Measurements from ENCODE around the gene EXOG.

The EXOG gene

DNA sequence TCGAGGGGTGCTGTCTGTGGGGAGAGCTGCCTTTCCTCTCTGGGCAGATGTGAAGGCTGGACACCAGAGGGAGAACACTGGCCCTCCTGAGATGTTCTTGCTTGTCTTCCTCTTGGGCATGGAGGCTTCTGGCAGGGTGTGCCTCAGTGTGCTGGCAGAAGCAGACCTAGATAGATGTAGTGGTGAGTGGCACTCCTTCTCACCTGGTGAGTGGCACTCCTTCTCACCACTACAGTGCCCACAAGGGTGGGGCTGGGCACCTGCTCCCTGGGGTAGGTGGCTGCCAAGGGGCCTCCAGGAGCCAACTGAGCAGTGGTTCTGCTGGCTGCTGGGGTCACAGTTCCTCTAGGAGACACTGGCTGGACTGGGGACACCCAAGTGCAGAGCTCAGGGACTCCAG is 23.8 kb upstream of the EXOG start:
- Histone ChIP-seq H2AFZ (ENCODE audit: insufficient read depth, low read length, poor library complexity) (no peak overlapping the region), H3K79me1 (ENCODE audit: low read length) (no peaks in the 10 kb centered on the region), H2BK120ac (ENCODE audit: insufficient read depth, low read length, poor library complexity) (no peak overlapping the region), H2BK5ac (ENCODE audit: low read depth, low read length, poor library complexity) (no peak overlapping the region), H3K27me3 (ENCODE audit: insufficient read depth, low read length) (no peaks in the 10 kb centered on the region), H3K36me3 (ENCODE audit: control insufficient read depth in 1 of 2, insufficient read depth in 2 of 2, low read length in 2 of 2) (no peaks in the 10 kb centered on the region), H3K18ac (ENCODE audit: low read length) (no peak overlapping the region), H3K4ac (ENCODE audit: low read depth, low read length) (peak overlapping the region; percentile 16), H2BK12ac (ENCODE audit: low read length) (no peak overlapping the region), H2AK5ac (ENCODE audit: low read length) (no peak overlapping the region), H3K27ac (ENCODE audit: low read depth, low read length) (no peak overlapping the region), H3K9me3 (ENCODE audit: insufficient read depth, low read depth, low read length) (peaks cover 1% of the 10 kb centered on the region), H3K9ac (ENCODE audit: low read length) (no peak overlapping the region), H3K4me3 (ENCODE audit: low read depth, low read length) (no peak overlapping the region), H3K14ac (ENCODE audit: low read length) (no peak overlapping the region), H4K91ac (ENCODE audit: low read depth, low read length) (no peak overlapping the region), H3K4me2 (ENCODE audit: low read length) (no peak overlapping the region), H3K23ac (ENCODE audit: low read length) (no peak overlapping the region), H4K12ac (ENCODE audit: low read depth, low read length) (no peak overlapping the region), H4K8ac (ENCODE audit: low read depth, low read length) (no peak overlapping the region), H3K79me2 (ENCODE audit: control insufficient read depth, insufficient read depth, low read length, poor library complexity) (peaks cover 5% of the 10 kb centered on the region), H3K4me1 (ENCODE audit: control insufficient read depth in 1 of 2, insufficient read depth in 2 of 2, low read length in 2 of 2) (peaks cover 13 to 17% of the 10 kb centered on the region in 2 experiments)
- DNase-seq, result no peak
- no CpG with 5 or more reads among the region's 1 CpG for WGBS (ENCODE audit: extremely low coverage, insufficient coverage, insufficient read length)

DNA sequence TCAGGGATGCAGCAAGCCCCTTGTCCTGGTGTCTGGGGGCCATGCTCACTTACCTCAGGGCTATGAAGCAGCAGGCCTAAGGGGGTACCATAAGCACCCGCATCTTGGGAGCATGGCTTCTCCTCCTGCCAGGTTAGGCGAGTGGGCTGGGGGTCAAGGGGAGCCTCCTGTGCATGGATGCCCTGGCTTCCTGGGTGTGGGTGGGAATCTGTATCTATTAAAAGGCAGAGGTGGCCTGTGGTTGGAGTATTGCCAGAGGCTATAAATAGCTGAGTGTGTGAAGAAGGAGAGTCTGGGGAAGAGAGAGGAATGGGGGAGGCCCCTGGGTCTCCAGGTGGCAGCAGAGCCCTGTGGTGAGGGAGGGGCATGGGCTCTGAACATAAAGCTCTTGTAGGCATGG is 22.9 kb upstream of the EXOG start:
- no peak overlapping the region for H4K12ac ChIP-seq (ENCODE audit: low read depth, low read length)
- H3K4ac ChIP-seq (ENCODE audit: low read depth, low read length), result no peak overlapping the region
- DNase-seq, result no peak
- no peaks in the 10 kb centered on the region for H3K79me1 ChIP-seq (ENCODE audit: low read length)
- H3K9me3 ChIP-seq (ENCODE audit: insufficient read depth, low read depth, low read length), result peaks cover 1% of the 10 kb centered on the region
- H3K23ac ChIP-seq (ENCODE audit: low read length), result no peak overlapping the region
- H3K36me3 ChIP-seq (ENCODE audit: control insufficient read depth in 1 of 2, insufficient read depth in 2 of 2, low read length in 2 of 2), result peaks cover 3 to 8% of the 10 kb centered on the region in 2 experiments
- WGBS (ENCODE audit: extremely low coverage, insufficient coverage, insufficient read length), result no CpG with 5 or more reads among the region's 2 CpGs
- H3K27me3 ChIP-seq (ENCODE audit: insufficient read depth, low read length), result no peaks in the 10 kb centered on the region
- H3K18ac ChIP-seq (ENCODE audit: low read length), result no peak overlapping the region
- H2BK12ac ChIP-seq (ENCODE audit: low read length), result no peak overlapping the region
- H4K8ac ChIP-seq (ENCODE audit: low read depth, low read length), result no peak overlapping the region
- H2BK5ac ChIP-seq (ENCODE audit: low read depth, low read length, poor library complexity), result no peak overlapping the region
- peaks cover 13 to 17% of the 10 kb centered on the region in 2 experiments for H3K4me1 ChIP-seq (ENCODE audit: control insufficient read depth in 1 of 2, insufficient read depth in 2 of 2, low read length in 2 of 2)
- no peak overlapping the region for H3K14ac ChIP-seq (ENCODE audit: low read length)
- peaks cover 5% of the 10 kb centered on the region for H3K79me2 ChIP-seq (ENCODE audit: control insufficient read depth, insufficient read depth, low read length, poor library complexity)
- no peak overlapping the region for H3K4me2 ChIP-seq (ENCODE audit: low read length)
- H3K27ac ChIP-seq (ENCODE audit: low read depth, low read length), result no peak overlapping the region
- no peak overlapping the region for H4K91ac ChIP-seq (ENCODE audit: low read depth, low read length)
- H3K9ac ChIP-seq (ENCODE audit: low read length), result no peak overlapping the region
- no peak overlapping the region for H2AFZ ChIP-seq (ENCODE audit: insufficient read depth, low read length, poor library complexity)
- peak overlapping the region; percentile 37 for H3K4me3 ChIP-seq (ENCODE audit: low read depth, low read length)
- no peak overlapping the region for H2BK120ac ChIP-seq (ENCODE audit: insufficient read depth, low read length, poor library complexity)
- H2AK5ac ChIP-seq (ENCODE audit: low read length), result no peak overlapping the region

DNA sequence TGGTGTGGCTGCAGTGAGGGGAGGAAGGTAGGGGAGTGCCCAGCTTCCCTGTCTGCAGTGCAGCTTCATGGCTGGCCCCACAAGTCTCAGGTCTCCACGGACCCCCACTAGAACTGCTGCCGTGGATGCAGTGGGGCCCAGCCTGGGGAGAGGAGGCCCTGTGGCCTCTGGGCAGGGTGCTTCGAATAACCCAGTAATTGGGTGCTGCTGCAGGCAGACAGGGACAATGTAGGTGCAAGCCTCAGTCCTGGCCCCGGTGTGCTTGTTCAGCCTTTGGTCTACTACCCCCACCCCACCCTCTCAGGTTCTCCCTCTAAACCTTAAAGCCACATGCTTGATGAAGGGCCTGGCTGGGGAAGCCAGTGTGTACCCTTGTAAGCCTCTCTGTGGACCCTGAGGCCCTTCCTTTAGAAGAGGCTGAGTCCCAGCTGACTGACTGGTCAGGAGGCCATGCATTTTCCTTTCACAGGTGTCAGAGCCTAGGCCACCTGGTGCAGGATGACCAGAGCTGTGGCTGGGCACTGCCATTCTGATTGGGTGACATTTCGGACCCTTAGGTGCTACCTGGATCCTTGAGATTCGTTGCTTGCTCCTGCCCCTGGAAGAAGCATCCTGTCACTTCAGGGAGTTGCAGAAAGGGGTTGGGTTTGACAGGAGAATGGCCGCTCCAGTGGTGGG is 21.1 kb upstream of the EXOG start:
- no peak overlapping the region for H2BK5ac ChIP-seq (ENCODE audit: low read depth, low read length, poor library complexity)

GRCh38 chr3:38475716-38476115 is 20.4 kb upstream of the EXOG start:
- H3K79me2 ChIP-seq (ENCODE audit: control insufficient read depth, insufficient read depth, low read length, poor library complexity), result peaks cover 5% of the 10 kb centered on the region
- WGBS (ENCODE audit: extremely low coverage, insufficient coverage, insufficient read length), result no CpG with 5 or more reads among the region's 6 CpGs
- no peak overlapping the region for H2BK12ac ChIP-seq (ENCODE audit: low read length)
- DNase-seq, result no peak
- H4K12ac ChIP-seq (ENCODE audit: low read depth, low read length), result no peak overlapping the region
- H3K14ac ChIP-seq (ENCODE audit: low read length), result no peak overlapping the region
- no peaks in the 10 kb centered on the region for H3K27me3 ChIP-seq (ENCODE audit: insufficient read depth, low read length)
- H3K9me3 ChIP-seq (ENCODE audit: insufficient read depth, low read depth, low read length), result peaks cover 1% of the 10 kb centered on the region
- peaks cover 20 to 22% of the 10 kb centered on the region in 2 experiments for H3K36me3 ChIP-seq (ENCODE audit: control insufficient read depth in 1 of 2, insufficient read depth in 2 of 2, low read length in 2 of 2)
- no peak overlapping the region for H3K4ac ChIP-seq (ENCODE audit: low read depth, low read length)
- H3K23ac ChIP-seq (ENCODE audit: low read length), result no peak overlapping the region
- no peak overlapping the region for H3K4me2 ChIP-seq (ENCODE audit: low read length)
- H3K4me1 ChIP-seq (ENCODE audit: control insufficient read depth in 1 of 2, insufficient read depth in 2 of 2, low read length in 2 of 2), result peaks cover 13 to 17% of the 10 kb centered on the region in 2 experiments
- H4K91ac ChIP-seq (ENCODE audit: low read depth, low read length), result no peak overlapping the region
- no peak overlapping the region for H3K9ac ChIP-seq (ENCODE audit: low read length)
- no peak overlapping the region for H3K4me3 ChIP-seq (ENCODE audit: low read depth, low read length)
- no peak overlapping the region for H2AK5ac ChIP-seq (ENCODE audit: low read length)
- H2BK5ac ChIP-seq (ENCODE audit: low read depth, low read length, poor library complexity), result no peak overlapping the region
- H2BK120ac ChIP-seq (ENCODE audit: insufficient read depth, low read length, poor library complexity), result no peak overlapping the region
- peak overlapping the region; percentile 73 for H3K18ac ChIP-seq (ENCODE audit: low read length)
- no peak overlapping the region for H4K8ac ChIP-seq (ENCODE audit: low read depth, low read length)
- H3K27ac ChIP-seq (ENCODE audit: low read depth, low read length), result no peak overlapping the region
- no peaks in the 10 kb centered on the region for H3K79me1 ChIP-seq (ENCODE audit: low read length)
- H2AFZ ChIP-seq (ENCODE audit: insufficient read depth, low read length, poor library complexity), result no peak overlapping the region

More for the DNA sequence above, 21.1 kb upstream of the EXOG start:
- Histone ChIP-seq H3K79me2 (ENCODE audit: control insufficient read depth, insufficient read depth, low read length, poor library complexity) (peaks cover 5% of the 10 kb centered on the region), H3K4me3 (ENCODE audit: low read depth, low read length) (no peak overlapping the region), H3K27me3 (ENCODE audit: insufficient read depth, low read length) (no peaks in the 10 kb centered on the region), H3K36me3 (ENCODE audit: control insufficient read depth in 1 of 2, insufficient read depth in 2 of 2, low read length in 2 of 2) (peaks cover 14 to 21% of the 10 kb centered on the region in 2 experiments), H2AK5ac (ENCODE audit: low read length) (no peak overlapping the region), H3K9me3 (ENCODE audit: insufficient read depth, low read depth, low read length) (peaks cover 1% of the 10 kb centered on the region), H2AFZ (ENCODE audit: insufficient read depth, low read length, poor library complexity) (no peak overlapping the region), H3K79me1 (ENCODE audit: low read length) (no peaks in the 10 kb centered on the region), H2BK12ac (ENCODE audit: low read length) (no peak overlapping the region), H3K4ac (ENCODE audit: low read depth, low read length) (no peak overlapping the region), H3K4me1 (ENCODE audit: control insufficient read depth in 1 of 2, insufficient read depth in 2 of 2, low read length in 2 of 2) (peaks cover 13 to 17% of the 10 kb centered on the region in 2 experiments), H4K12ac (ENCODE audit: low read depth, low read length) (no peak overlapping the region), H3K23ac (ENCODE audit: low read length) (no peak overlapping the region), H3K14ac (ENCODE audit: low read length) (no peak overlapping the region), H3K9ac (ENCODE audit: low read length) (no peak overlapping the region), H3K27ac (ENCODE audit: low read depth, low read length) (no peak overlapping the region), H4K8ac (ENCODE audit: low read depth, low read length) (no peak overlapping the region), H3K4me2 (ENCODE audit: low read length) (no peak overlapping the region), H2BK120ac (ENCODE audit: insufficient read depth, low read length, poor library complexity) (no peak overlapping the region), H4K91ac (ENCODE audit: low read depth, low read length) (no peak overlapping the region), H3K18ac (ENCODE audit: low read length) (peak overlapping the region; percentile 37)
- no peak for DNase-seq
- WGBS (ENCODE audit: extremely low coverage, insufficient coverage, insufficient read length), result no CpG with 5 or more reads among the region's 7 CpGs
